IPS DF 4.7 (cell line): ENCODE measurements around the gene TARBP1.
"Not testable (repeated sequence)": the region's sequence is repeated elsewhere in the genome, so short reads cannot be mapped to it uniquely, and the experiment has no call there.

Source experiments
- DNase-seq: peaks from one replicate; pipeline ENCODE4 v3.0.0-alpha.2; 2013; ENCODE audit warnings: low spot score; ENCODE audit errors: extremely low read depth

The TARBP1 gene

DNA sequence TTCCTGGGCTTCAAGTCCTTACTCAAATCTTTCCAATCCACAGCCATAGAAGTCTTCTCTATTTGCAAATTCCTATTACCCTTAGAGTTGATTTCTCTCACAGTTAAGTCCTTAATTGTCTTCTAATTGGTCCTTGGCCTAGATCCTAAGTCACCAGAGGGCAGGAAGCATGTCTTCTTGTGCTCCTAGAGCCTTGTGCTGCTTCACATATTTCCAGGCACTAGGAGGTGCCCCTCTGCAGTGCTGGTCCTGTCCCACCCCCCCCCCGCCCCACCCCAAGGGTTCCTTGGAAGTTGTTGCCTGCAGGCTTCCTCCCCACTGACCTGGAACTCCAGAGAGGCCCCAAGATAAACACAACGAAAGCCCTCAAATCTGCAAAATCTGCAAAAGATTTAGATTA is 28.1 kb upstream of the TARBP1 start:
- DNase-seq = no peak

DNA sequence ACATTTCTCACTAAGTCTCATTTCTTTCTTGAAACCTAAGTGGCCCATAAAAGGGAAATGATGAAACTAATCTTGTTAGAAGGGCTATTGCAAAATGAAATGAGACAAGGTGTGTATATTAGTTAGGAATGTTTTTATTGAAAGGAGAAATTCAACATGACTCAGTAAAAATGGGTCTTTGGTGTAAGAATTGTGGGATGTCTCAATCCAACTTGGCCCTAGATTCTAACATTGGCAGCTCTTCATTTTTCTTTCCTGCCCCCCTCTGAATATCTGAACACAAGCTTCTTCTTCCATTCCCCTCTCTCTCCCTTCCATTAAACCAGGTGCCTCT is 26.8 kb upstream of the TARBP1 start:
- no peak for DNase-seq

DNA sequence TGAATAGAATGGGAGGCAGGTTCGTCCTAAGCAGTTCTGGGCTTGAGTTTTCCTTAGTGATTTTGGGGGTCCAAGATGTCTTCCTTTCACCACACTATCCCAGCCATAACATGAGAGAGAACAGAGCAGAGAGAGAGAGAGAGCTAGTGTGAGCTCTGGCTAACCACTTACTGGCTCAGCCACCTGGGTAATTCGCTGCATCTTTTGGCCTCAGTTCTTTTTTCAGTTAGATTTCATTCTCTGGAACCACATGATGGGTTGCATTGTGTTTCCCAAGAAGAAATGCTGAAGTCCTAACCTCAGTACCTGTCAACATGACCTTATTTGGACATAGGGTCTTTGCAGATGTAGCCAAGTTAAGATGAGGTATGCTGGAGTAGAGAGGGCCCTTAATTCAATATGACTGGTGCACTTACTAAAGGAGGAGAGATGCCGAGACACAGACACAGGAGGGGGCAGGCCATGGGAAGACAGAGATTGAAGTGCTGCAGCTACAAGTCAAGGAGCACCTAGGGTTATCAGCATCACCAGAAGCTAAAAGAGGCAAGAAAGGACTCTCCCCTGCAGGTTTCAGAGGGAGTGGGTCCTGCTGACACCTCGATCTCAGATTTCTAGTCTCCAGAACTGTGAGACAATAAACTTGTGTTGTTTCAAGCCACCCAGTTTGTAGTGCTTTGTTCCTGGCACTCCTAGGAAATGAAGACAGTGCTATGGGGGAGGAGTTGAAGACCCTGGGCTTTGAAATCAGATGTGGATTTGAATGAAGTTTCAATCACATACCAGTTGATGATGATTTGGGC is 26.2 kb upstream of the TARBP1 start:
- DNase-seq = no peak

- not testable (repeated sequence) for DNase-seq
These were observed 25.3 kb upstream of the TARBP1 start for GRCh38 chr1:234504251-234504650.

- DNase-seq = no peak
These were observed 24.4 kb upstream of the TARBP1 start for GRCh38 chr1:234503193-234504050.

GRCh38 chr1:234502785-234503184 is 23.8 kb upstream of the TARBP1 start:
- DNase-seq = no peak

GRCh38 chr1:234500269-234500668 is 21.3 kb upstream of the TARBP1 start:
- DNase-seq = no peak

GRCh38 chr1:234499943-234500245 is 20.9 kb upstream of the TARBP1 start:
- no peak for DNase-seq

DNA sequence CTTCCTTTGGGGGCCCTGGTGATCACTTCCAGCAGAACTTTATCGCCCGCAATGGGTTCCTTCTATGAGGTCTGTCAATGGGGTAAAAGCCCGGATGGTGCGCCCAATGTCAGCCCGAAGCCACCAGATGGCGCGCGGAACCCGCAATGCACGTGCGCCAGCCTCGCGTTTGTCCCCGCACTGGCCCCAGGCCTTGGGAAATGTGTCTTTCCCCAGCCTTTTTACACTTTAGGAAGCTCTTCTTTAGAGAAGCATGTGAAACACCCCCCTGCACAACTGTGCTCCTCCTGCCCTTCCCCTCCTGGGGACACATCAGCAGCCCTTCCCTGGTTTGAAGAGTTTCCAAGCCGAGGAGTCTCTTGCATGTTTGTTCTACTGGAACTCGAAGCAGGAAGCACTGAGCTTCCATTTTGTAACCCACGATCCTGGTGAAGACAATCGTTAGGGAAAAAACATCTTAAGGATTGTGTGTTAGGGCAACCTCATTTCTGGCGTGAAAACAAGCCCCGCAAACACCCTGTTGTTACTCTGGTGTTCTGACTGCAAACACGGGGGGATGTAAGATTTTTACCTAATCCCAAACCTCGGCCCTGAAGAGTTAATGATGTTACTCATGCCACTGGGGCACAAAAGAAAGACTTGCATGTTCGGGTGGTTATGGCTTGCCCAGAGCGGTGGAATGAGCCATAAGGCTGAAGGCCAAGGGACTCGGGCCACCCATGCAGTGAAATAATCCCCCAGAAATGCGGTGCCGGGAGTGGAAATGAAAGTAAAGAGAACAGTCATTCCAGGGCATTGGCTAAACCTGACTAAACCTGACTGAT is 20.4 kb upstream of the TARBP1 start:
- no peak for DNase-seq

- no peak for DNase-seq
These were observed 19.6 kb upstream of the TARBP1 start for GRCh38 chr1:234498448-234499118.

DNA sequence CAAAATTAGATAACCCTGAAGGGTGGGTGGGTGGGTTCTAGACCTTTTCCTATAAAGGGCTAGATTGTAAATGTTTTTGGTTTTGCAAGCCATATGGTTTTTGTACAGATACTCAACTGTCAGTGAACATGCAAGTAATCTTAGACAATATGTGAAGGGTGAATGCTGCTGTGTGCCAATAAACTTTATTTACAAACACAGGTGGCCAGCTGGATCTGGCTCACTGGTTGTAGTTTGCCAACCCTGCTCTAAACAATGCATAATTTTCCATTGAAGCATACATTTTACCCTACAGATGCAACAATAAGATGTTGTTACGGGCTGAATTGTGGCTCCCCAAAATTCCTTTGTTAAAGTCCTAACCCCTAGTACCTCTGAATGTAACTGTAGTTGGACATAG is 18.6 kb upstream of the TARBP1 start:
- no peak for DNase-seq

GRCh38 chr1:234495231-234495990 is 16.4 kb upstream of the TARBP1 start:
- no peak for DNase-seq

GRCh38 chr1:234494049-234494448 is 15.1 kb upstream of the TARBP1 start:
- DNase-seq = no peak

DNA sequence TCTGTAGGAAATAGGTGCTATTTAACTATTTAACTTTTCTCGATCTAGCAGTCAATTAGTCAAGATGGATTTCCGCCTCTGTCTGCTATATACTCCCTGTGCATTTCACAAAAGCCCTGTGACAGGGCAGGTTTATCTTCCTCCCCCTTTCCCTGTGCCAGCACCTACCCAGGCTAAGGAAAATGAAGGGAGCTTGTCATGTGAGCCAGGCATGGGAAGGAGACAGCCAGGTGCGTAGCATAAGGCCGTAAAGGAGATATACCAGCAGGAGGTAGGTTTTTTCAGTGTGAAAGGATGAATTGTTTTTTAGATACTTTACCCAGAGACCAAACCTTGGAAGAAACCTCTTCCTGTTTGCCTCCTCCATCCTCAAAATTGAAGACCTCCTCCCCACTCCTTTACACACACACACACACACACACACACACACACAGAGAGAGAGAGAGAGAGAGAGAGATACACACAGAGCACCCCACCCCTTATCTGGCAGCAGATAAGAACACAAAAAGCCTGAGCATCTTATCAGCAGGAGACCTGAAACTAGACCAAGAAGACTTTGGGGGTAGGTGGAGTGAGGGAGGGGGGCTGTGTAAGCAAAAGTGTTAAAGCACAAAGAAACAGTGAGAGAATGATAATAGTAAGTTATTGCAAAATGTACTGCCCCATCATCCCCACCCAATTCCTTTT is 12.0 kb upstream of the TARBP1 start:
- DNase-seq = no peak

DNA sequence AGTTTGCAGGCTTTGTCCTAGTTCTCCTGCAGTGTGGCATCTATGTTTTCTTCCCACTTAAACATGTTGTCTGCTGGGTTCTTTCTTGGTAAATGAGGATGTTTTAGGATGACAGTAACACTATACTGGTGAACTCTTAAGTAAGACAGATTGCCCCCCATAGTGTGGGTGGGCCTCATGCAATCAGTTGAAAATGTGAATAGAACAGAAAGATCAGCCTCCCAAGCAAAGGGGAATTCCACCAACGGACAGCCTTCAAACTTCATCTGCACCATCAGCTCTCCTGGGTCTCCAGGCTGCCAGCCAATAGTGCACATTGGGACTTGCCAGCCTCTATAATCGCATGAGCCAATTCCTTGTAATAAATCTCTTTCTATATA is 10.7 kb upstream of the TARBP1 start:
- DNase-seq = no peak

GRCh38 chr1:234489007-234489697 is 10.2 kb upstream of the TARBP1 start:
- DNase-seq = no peak

DNA sequence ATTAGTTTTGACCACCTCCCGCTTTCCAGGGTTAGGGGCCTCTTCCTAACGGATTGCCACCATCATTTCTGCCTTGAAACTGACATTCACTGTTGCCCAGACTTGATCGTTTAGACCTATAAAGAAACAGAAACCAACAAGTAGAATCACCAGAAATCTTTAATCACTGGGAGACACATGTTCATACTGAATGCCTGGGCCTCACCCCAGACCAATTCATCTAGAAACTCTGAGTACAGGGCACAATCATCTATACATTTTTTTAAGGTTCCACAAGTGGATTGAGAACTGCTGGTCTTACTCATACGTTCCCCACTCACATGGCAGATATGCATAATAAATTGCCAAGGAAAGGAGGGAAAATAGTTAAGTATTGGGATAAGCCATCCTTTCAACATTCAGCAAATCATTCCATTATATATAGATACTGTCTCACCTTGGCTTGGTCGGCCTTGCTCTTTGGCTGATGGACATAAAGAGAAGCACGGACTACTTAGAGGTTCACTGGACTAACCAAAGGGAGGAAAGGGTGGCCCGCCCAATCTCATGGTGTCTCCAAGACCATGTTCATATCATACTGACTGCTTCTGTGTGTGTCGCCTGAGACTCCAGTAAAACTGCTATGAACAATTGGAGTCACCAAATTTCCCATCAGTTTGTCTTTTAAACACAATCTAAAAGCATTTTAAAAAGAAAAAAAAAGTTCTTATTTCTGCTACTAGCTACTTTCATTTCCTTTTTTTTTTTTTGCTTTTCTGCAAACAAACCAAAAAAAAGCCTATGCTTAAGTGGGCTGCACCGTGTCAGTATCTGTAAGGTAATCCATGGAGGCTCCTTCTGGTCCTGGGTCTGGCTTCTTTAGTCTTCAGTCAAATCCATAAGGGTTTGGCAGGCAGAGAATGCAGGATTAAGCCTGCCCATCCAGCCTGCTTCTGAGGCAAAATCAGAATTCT is 9.4 kb upstream of the TARBP1 start:
- no peak for DNase-seq
